Thyroid gland (tissue), 4 donors: ENCODE measurements around the gene CNIH1.

Experiments used
- POLR2A ChIP-seq, 2 donors: fragments of 450-650 bp; IDR thresholded peaks; one replicate each; pipeline ENCODE4 v1.6.1; 2017; ENCODE audit warnings: antibody characterized with exemption in 2 of 2, mild to moderate bottlenecking in 2 of 2, moderate library complexity in 1 of 2
- TF ChIP-seq, protein P1 (sequence below), 6 experiments: fragments of 200-600 bp in 3 of 6; fragments of 450-650 bp in 3 of 6; sonication (generic) in 3 of 6; IDR thresholded peaks; one replicate each; pipeline ENCODE4 v1.5.1; 2016 to 2019; ENCODE audit warnings: antibody characterized with exemption in 6 of 6, mild to moderate bottlenecking in 2 of 6, inconsistent platforms in 1 of 6, moderate library complexity in 1 of 6

GRCh38 chr14:54459106-54459505 lies 17.9 kb upstream of the CNIH1 start:
- TF ChIP-seq, protein P1, sequence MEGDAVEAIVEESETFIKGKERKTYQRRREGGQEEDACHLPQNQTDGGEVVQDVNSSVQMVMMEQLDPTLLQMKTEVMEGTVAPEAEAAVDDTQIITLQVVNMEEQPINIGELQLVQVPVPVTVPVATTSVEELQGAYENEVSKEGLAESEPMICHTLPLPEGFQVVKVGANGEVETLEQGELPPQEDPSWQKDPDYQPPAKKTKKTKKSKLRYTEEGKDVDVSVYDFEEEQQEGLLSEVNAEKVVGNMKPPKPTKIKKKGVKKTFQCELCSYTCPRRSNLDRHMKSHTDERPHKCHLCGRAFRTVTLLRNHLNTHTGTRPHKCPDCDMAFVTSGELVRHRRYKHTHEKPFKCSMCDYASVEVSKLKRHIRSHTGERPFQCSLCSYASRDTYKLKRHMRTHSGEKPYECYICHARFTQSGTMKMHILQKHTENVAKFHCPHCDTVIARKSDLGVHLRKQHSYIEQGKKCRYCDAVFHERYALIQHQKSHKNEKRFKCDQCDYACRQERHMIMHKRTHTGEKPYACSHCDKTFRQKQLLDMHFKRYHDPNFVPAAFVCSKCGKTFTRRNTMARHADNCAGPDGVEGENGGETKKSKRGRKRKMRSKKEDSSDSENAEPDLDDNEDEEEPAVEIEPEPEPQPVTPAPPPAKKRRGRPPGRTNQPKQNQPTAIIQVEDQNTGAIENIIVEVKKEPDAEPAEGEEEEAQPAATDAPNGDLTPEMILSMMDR (IDR thresholded peaks at IDR 0.05), result no peak
- TF ChIP-seq POLR2A (IDR thresholded peaks at IDR 0.05), result no peak
